OCI-LY1 (cell line): ENCODE measurements around the gene CT55.

Source experiments
- CTCF ChIP-seq: fragments of 200-600 bp; sonication (generic), shearing (Covaris generic); IDR thresholded peaks from 2 replicates; pipeline ENCODE4 v1.5.1; 2017; ENCODE audit warnings: mild to moderate bottlenecking, antibody characterized with exemption, low read length, moderate library complexity, mixed read lengths
- EZH2 ChIP-seq: fragments of 200-600 bp; sonication (generic), shearing (Covaris generic); IDR thresholded peaks from 2 replicates; pipeline ENCODE4 v1.8.0; 2017; ENCODE audit warnings: borderline replicate concordance, mixed run types, mild to moderate bottlenecking, antibody characterized with exemption, low read length, moderate library complexity, mixed read lengths

- TF ChIP-seq EZH2 (no peak), CTCF (no peak)
Observed at GRCh38 chrX:135178636-135179035, 7.4 kb upstream of the CT55 start.
